GM12874 (cell line): Measurements from ENCODE around the gene HYKK.

Experiments
- CTCF ChIP-seq: IDR thresholded peaks from 2 replicates; pipeline ENCODE4 v1.5.1; 2011; ENCODE audit warnings: low read depth, mild to moderate bottlenecking, control low read depth, low read length, moderate library complexity; ENCODE audit not compliant: insufficient read depth

The HYKK gene

GRCh38 chr15:78542647-78543046 is 35.3 kb downstream of the HYKK start:
- TF ChIP-seq CTCF, result no peak

DNA sequence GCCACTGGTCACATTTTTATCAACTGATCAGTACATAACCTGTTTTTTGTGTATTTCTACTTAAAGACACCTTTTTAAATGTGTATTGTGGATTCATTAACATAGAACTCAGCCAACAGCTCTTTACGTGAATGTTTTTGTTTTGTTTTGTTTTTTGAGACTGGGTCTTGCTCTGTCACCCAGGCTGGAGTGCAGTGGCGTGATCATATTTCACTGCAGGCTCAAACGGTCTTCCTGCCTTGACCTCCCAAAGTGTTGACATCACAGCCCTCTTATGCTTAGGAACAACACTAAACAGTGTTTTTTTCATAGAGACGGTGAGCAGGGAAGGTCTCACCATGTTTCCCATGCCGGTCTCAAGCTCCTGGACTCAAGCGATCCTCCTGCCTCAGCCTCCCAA is 42.8 kb downstream of the HYKK start:
- TF ChIP-seq CTCF, result no peak

- no peak for TF ChIP-seq CTCF
These were observed 43.4 kb downstream of the HYKK start for GRCh38 chr15:78550815-78551214.

- TF ChIP-seq CTCF, result no peak
These were observed 44.5 kb downstream of the HYKK start for GRCh38 chr15:78551902-78552301.

GRCh38 chr15:78552597-78552996 is 45.2 kb downstream of the HYKK start:
- TF ChIP-seq CTCF, result no peak

GRCh38 chr15:78561490-78561889 is 54.1 kb downstream of the HYKK start:
- TF ChIP-seq CTCF, result no peak

DNA sequence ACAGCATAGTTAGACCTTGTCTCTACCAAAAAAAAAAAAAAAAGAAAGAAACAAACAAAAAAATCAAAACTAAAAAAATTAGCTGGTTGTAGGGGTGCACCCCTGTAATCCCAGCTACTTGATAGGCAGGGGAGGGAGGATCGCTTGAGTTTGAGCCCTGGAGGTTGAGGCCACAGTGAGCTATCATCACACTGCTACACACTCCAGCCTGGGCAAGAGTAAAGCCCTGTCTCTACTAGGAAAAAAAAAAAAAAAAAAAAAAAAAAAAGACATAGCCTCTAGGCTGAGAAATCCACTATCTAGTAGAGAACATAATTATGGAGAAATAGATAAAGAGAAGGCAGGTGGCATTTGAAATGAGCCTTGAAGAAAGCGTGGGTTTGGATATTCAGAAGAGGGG is 55.7 kb downstream of the HYKK start:
- no peak for TF ChIP-seq CTCF

- no peak for TF ChIP-seq CTCF
These were observed 57.3 kb downstream of the HYKK start for GRCh38 chr15:78564743-78565096.
